ENCODE data around the gene LYSMD2.

LYSMD2 gene

GRCh38 chr15:51738553-51738952, 1.1 kb upstream of the LYSMD2 start:
- H3K4me3 ChIP-seq (replicated peaks; ENCODE audit: low read depth, low read length), result no peak overlapping the region

GRCh38 chr15:51736751-51737521, 519 bp downstream of the LYSMD2 start:
- peak overlapping the region; percentile 65 for H3K4me3 ChIP-seq (replicated peaks; ENCODE audit: low read depth, low read length)
- no peak for DNase-seq (ENCODE audit: low read depth)
- no peak for TF ChIP-seq CTCF (IDR thresholded peaks at IDR 0.05; ENCODE audit: low read length, missing control alignments)

More at GRCh38 chr15:51738553-51738952, 1.1 kb upstream of the LYSMD2 start:
- DNase-seq (ENCODE audit: low read depth), result no peak
- no peak for TF ChIP-seq CTCF (IDR thresholded peaks at IDR 0.05; ENCODE audit: low read length, missing control alignments)

- TF ChIP-seq CTCF (IDR thresholded peaks at IDR 0.05; ENCODE audit: low read length, missing control alignments), result no peak
- no peak for DNase-seq (ENCODE audit: low read depth)
- H3K4me3 ChIP-seq (replicated peaks; ENCODE audit: low read depth, low read length), result peak overlapping the region; percentile 65
Measured at GRCh38 chr15:51736069-51736468, 1.4 kb downstream of the LYSMD2 start.

GRCh38 chr15:51735228-51736010, 2.0 kb downstream of the LYSMD2 start:
- no peak for DNase-seq (ENCODE audit: low read depth)
- TF ChIP-seq CTCF (IDR thresholded peaks at IDR 0.05; ENCODE audit: low read length, missing control alignments), result peak; percentile 10
- no peak overlapping the region for H3K4me3 ChIP-seq (replicated peaks; ENCODE audit: low read depth, low read length)

GRCh38 chr15:51732646-51733045, 4.8 kb downstream of the LYSMD2 start:
- no peak for TF ChIP-seq CTCF (IDR thresholded peaks at IDR 0.05; ENCODE audit: low read length, missing control alignments)
- H3K4me3 ChIP-seq (replicated peaks; ENCODE audit: low read depth, low read length), result no peak overlapping the region

GRCh38 chr15:51731549-51732267, 5.7 kb downstream of the LYSMD2 start:
- peak; percentile 67 for DNase-seq (ENCODE audit: low read depth)
- no peak for TF ChIP-seq CTCF (IDR thresholded peaks at IDR 0.05; ENCODE audit: low read length, missing control alignments)
- peak overlapping the region; percentile 30 for H3K4me3 ChIP-seq (replicated peaks; ENCODE audit: low read depth, low read length)

More at GRCh38 chr15:51732646-51733045, 4.8 kb downstream of the LYSMD2 start:
- DNase-seq (ENCODE audit: low read depth), result no peak

Data from fibroblast of pulmonary artery (primary cell).